ENCODE data around the gene CINP. TPM values are rescaled to one million over a fixed set of nuclear protein-coding genes. Genes with fewer than 3 reads are reported as not detected.

The CINP gene
- polyA plus RNA-seq, 1 donor from 2014 or later, result 23.1 TPM

DNA sequence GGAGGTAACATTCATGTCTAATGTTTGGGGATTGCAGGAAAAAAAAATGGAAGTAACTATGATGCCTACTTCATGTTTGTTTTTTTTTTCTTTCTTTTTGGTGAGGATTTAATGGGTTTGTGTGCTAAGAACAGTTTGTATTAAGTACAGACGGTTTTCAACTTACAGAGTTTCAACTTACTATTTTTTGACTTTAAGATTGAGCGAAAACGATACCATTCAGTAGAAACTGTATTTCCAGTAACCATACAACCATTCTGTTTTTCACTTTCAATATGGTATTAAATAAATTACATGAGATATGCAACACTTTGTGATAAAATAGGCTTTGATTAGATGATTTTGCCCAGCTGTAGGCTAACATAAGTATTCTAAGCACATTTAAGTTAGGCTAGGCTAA, 10.4 kb upstream of the CINP start:
- Histone ChIP-seq H3K36me3 (ENCODE audit: insufficient read depth, low read length) (peaks cover 4% of the 10 kb centered on the region), H3K9me3 (ENCODE audit: low read length) (no peaks in the 10 kb centered on the region), H3F3A (ENCODE audit: insufficient read depth, low read length, poor library complexity, severe bottlenecking) (no peaks in the 10 kb centered on the region), H3K27me3 (ENCODE audit: insufficient read depth, low read depth, low read length) (no peaks in the 10 kb centered on the region), H2AFZ (ENCODE audit: low read depth, low read length) (no peak overlapping the region), H4K20me1 (ENCODE audit: insufficient read depth) (no peaks in the 10 kb centered on the region), H3K4me2 (ENCODE audit: low read length) (no peak overlapping the region), H3K9me2 (ENCODE audit: insufficient read depth, low read length) (no peaks in the 10 kb centered on the region), H3K79me2 (replicated peaks; ENCODE audit: insufficient read depth, low read length) (no peaks in the 10 kb centered on the region), H3K4me3 (ENCODE audit: low read length) (no peak overlapping the region), H3K9ac (ENCODE audit: low read length) (no peak overlapping the region), H3K27ac (ENCODE audit: low read length) (no peak overlapping the region)
- TF ChIP-seq POLR2AphosphoS5 (IDR thresholded peaks at IDR 0.05), result no peak
- no peak for TF ChIP-seq REST (IDR thresholded peaks at IDR 0.05; ENCODE audit: borderline replicate concordance)
- TF ChIP-seq RAD21 (conservative IDR thresholded peaks at IDR 0.05), result no peak
- no peak for TF ChIP-seq TAF1 (IDR thresholded peaks at IDR 0.05; ENCODE audit: low read depth)
- TF ChIP-seq MXI1 (conservative IDR thresholded peaks at IDR 0.05; ENCODE audit: poor library complexity, severe bottlenecking), result no peak
- no peak for TF ChIP-seq SMC3 (conservative IDR thresholded peaks at IDR 0.05; ENCODE audit: poor library complexity)
- TF ChIP-seq EZH2 (IDR thresholded peaks at IDR 0.05; ENCODE audit: borderline replicate concordance, insufficient read depth, low read length, poor library complexity, severe bottlenecking), result no peak
- TF ChIP-seq, protein P1, sequence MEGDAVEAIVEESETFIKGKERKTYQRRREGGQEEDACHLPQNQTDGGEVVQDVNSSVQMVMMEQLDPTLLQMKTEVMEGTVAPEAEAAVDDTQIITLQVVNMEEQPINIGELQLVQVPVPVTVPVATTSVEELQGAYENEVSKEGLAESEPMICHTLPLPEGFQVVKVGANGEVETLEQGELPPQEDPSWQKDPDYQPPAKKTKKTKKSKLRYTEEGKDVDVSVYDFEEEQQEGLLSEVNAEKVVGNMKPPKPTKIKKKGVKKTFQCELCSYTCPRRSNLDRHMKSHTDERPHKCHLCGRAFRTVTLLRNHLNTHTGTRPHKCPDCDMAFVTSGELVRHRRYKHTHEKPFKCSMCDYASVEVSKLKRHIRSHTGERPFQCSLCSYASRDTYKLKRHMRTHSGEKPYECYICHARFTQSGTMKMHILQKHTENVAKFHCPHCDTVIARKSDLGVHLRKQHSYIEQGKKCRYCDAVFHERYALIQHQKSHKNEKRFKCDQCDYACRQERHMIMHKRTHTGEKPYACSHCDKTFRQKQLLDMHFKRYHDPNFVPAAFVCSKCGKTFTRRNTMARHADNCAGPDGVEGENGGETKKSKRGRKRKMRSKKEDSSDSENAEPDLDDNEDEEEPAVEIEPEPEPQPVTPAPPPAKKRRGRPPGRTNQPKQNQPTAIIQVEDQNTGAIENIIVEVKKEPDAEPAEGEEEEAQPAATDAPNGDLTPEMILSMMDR (IDR thresholded peaks at IDR 0.05; ENCODE audit: poor library complexity, severe bottlenecking), result no peak
- TF ChIP-seq EP300 (conservative IDR thresholded peaks at IDR 0.05; ENCODE audit: poor library complexity, severe bottlenecking), result no peak

- no peak overlapping the region for H3K4me2 ChIP-seq (ENCODE audit: low read length)
- no peaks in the 10 kb centered on the region for H3K36me3 ChIP-seq (ENCODE audit: insufficient read depth, low read length)
- H3K9me2 ChIP-seq (ENCODE audit: insufficient read depth, low read length), result no peaks in the 10 kb centered on the region
- peaks cover 3% of the 10 kb centered on the region for H3K79me2 ChIP-seq (replicated peaks; ENCODE audit: insufficient read depth, low read length)
- no peaks in the 10 kb centered on the region for H3F3A ChIP-seq (ENCODE audit: insufficient read depth, low read length, poor library complexity, severe bottlenecking)
- TF ChIP-seq MXI1 (conservative IDR thresholded peaks at IDR 0.05; ENCODE audit: poor library complexity, severe bottlenecking), result no peak
- no peak for TF ChIP-seq REST (IDR thresholded peaks at IDR 0.05; ENCODE audit: borderline replicate concordance)
- no peak for TF ChIP-seq RAD21 (conservative IDR thresholded peaks at IDR 0.05)
- no peak for TF ChIP-seq EP300 (conservative IDR thresholded peaks at IDR 0.05; ENCODE audit: poor library complexity, severe bottlenecking)
- no peak for TF ChIP-seq POLR2AphosphoS5 (IDR thresholded peaks at IDR 0.05)
- TF ChIP-seq EZH2 (IDR thresholded peaks at IDR 0.05; ENCODE audit: borderline replicate concordance, insufficient read depth, low read length, poor library complexity, severe bottlenecking), result no peak
- TF ChIP-seq SMC3 (conservative IDR thresholded peaks at IDR 0.05; ENCODE audit: poor library complexity), result no peak
- TF ChIP-seq, protein P1 (IDR thresholded peaks at IDR 0.05; ENCODE audit: poor library complexity, severe bottlenecking), result no peak
- TF ChIP-seq TAF1 (IDR thresholded peaks at IDR 0.05; ENCODE audit: low read depth), result no peak
- no peak overlapping the region for H3K4me3 ChIP-seq (ENCODE audit: low read length)
- no peaks in the 10 kb centered on the region for H3K27me3 ChIP-seq (ENCODE audit: insufficient read depth, low read depth, low read length)
- H3K9me3 ChIP-seq (ENCODE audit: low read length), result no peaks in the 10 kb centered on the region
- H4K20me1 ChIP-seq (ENCODE audit: insufficient read depth), result no peaks in the 10 kb centered on the region
- no peak overlapping the region for H2AFZ ChIP-seq (ENCODE audit: low read depth, low read length)
- no peak overlapping the region for H3K9ac ChIP-seq (ENCODE audit: low read length)
- no peak overlapping the region for H3K27ac ChIP-seq (ENCODE audit: low read length)
These were observed 8.7 kb upstream of the CINP start for GRCh38 chr14:102371361-102371760.

All from neural cell (in vitro differentiated cells).